RWPE1 (cell line): Measurements from ENCODE around the gene PGC.

Experiments
- CTCF ChIA-PET: fragments of 350-600 bp; sonication (Branson Sonifier 250); formaldehyde crosslinking; extraction: SDS; loops from one replicate; lab custom pipeline; 2021; lab: Yijun Ruan, JAX
- POLR2A ChIA-PET: fragments of 400-600 bp; formaldehyde crosslinking; extraction: SDS; loops from one replicate; lab custom pipeline; 2020; ENCODE audit warnings: antibody characterized with exemption; ENCODE audit not compliant: low non-redundant PET; lab: Yijun Ruan, JAX
- DNase-seq: peaks from one replicate; pipeline ENCODE4 v3.0.0; 2012; ENCODE audit warnings: low spot score
- H3K27ac ChIP-seq: fragments of 450-650 bp; 2 replicates; pipeline ENCODE4 v1.5.1; 2017
- TF ChIP-seq, protein P1 (sequence below): fragments of 450-650 bp; conservative IDR thresholded peaks from 2 replicates; pipeline ENCODE4 v1.5.1; 2017; ENCODE audit warnings: low read depth, mild to moderate bottlenecking

PGC gene

GRCh38 chr6:41747256-41748101 lies at the start of gene PGC:
PGC (minus strand) TSS chr6:41747397; CDS start chr6:41747334, 63 bp downstream.
- TF ChIP-seq, protein P1, sequence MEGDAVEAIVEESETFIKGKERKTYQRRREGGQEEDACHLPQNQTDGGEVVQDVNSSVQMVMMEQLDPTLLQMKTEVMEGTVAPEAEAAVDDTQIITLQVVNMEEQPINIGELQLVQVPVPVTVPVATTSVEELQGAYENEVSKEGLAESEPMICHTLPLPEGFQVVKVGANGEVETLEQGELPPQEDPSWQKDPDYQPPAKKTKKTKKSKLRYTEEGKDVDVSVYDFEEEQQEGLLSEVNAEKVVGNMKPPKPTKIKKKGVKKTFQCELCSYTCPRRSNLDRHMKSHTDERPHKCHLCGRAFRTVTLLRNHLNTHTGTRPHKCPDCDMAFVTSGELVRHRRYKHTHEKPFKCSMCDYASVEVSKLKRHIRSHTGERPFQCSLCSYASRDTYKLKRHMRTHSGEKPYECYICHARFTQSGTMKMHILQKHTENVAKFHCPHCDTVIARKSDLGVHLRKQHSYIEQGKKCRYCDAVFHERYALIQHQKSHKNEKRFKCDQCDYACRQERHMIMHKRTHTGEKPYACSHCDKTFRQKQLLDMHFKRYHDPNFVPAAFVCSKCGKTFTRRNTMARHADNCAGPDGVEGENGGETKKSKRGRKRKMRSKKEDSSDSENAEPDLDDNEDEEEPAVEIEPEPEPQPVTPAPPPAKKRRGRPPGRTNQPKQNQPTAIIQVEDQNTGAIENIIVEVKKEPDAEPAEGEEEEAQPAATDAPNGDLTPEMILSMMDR, result no peak
- ChIA-PET CTCF (no interaction called here), POLR2A (no interaction called here)
- no peak for DNase-seq
- H3K27ac ChIP-seq, result no peak within 1 kb of the TSS

DNA sequence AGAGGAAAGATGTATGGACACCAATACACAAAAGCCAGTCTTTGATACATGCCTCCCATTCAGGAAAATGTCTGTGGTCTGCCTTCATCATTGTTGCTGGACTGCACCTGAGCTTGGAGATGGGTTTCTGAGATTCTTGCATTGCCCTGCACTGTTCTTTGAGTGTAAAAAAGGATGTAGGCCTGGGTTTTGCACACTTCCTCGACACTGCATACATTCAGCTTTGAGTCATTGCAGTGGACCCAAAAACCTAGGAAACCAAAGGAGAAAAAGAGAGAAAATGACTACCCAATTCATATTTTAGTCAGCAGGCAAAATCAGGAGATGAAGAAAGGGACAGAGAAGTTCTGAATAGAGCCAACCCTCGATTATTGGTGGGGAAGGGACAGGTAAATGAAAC lies 49.3 kb upstream of the PGC start:
- CTCF ChIA-PET, result no interaction called here
- no peak overlapping the region for H3K27ac ChIP-seq
- DNase-seq, result no peak
- TF ChIP-seq, protein P1, result no peak
- POLR2A ChIA-PET, result no interaction called here

- ChIA-PET POLR2A (no interaction called here), CTCF (no interaction called here)
- DNase-seq, result no peak
- TF ChIP-seq, protein P1, result no peak
- peak overlapping the region; percentile 37; the same call in 1 of the 2 replicates for H3K27ac ChIP-seq
Observed at GRCh38 chr6:41791984-41792383, 44.8 kb upstream of the PGC start.

DNA sequence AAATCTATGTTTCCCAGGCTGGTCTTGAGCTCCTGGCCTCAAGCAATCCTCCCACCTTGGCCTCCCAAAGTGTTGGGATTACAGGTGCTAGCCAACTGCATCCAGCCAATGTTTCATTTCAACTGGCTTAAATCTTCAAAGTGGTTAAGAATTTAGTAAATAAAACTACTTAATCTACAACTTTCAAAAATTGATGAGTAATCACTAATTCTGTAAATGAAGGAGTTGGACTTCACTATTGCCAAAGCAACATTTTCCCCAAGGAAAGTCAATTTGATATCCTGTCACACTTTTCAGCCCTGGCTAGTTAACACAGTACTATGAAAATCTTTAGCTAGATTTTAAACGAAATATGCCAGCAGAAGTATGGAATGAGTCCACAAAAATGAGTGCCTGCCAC lies 44.1 kb upstream of the PGC start:
- ChIA-PET POLR2A (no interaction called here), CTCF (interaction anchor here (0.6 kb wide), 1 partner anchor 27 kb away, joined by 4 read pairs; no protein-coding TSS in a partner anchor)
- TF ChIP-seq, protein P1, result no peak

DNA sequence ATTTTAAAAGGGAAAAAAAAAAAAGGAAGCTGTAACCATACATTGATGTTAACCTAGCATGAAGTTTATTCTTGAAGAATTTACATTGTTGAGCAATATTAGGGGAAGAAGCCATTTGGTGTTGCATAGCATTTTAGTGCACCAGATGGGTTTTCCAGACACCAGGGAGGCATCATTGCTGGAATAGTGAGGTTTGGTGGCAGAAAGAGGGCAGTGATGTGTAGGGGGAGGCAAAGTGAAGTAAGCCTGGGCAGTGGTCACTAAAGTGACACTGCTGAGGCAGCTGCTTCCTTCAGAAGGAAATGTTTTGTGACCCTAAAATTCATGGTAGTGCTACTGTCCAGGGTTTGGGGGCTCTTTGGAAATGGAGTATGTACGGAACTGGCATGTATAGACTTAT lies 42.8 kb upstream of the PGC start:
- TF ChIP-seq, protein P1, result no peak
- no peak overlapping the region for H3K27ac ChIP-seq
- no peak for DNase-seq
- POLR2A ChIA-PET, result interaction anchor here (0.6 kb wide), 1 partner anchor 75 kb away, joined by 4 read pairs; no protein-coding TSS in a partner anchor
- CTCF ChIA-PET, result interaction anchor here (0.6 kb wide), 1 partner anchor 95 kb away, joined by 3 read pairs; no protein-coding TSS in a partner anchor

More for the DNA sequence above, 44.1 kb upstream of the PGC start:
- H3K27ac ChIP-seq, result no peak overlapping the region
- DNase-seq, result no peak

DNA sequence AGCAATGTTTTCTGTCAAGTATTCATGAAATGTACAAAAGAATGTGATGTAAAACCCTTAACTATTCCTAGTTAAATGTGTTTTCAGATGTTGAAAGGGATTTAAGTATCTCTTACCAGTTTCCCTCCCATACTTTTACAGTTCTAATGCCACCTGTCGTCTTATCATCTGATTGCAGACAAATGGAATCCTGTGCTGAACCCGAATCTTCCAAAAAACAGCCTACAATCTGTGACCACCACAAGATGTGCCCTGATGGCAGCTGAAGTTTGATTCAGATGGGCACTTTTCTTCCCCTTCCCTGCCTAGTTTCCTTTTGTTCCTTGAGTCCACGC lies 42.2 kb upstream of the PGC start:
- TF ChIP-seq, protein P1, result no peak
- H3K27ac ChIP-seq, result no peak overlapping the region
- DNase-seq, result no peak
- ChIA-PET CTCF (interaction anchor here (0.6 kb wide), 1 partner anchor 96 kb away, joined by 3 read pairs; no protein-coding TSS in a partner anchor), POLR2A (no interaction called here)
